HL-60/S4 treated with phorbol 12-myristate 13-acetate at 8.2 ng/mL for 4 days and 3 days (cell line): Measurements from ENCODE around the gene ZNF423.

Source experiments
- in situ Hi-C: fragments of 300-500 bp; cut with MboI; formaldehyde crosslinking; loops from 2 replicates; pipeline ENCODE4 v1.15.0; 2022; ENCODE audit warnings: low sequenced_read_pairs

The ZNF423 gene

GRCh38 chr16:49849754-49850108, 6.2 kb downstream of the ZNF423 start:
- in situ Hi-C loops = no loop called here

- in situ Hi-C loops = no loop called here
Measured at GRCh38 chr16:49849037-49849753, 6.7 kb downstream of the ZNF423 start.

- in situ Hi-C loops = no loop called here
Measured at GRCh38 chr16:49848530-49848929, 7.4 kb downstream of the ZNF423 start.

GRCh38 chr16:49846800-49847199, 9.1 kb downstream of the ZNF423 start:
- in situ Hi-C loops = no loop called here

- in situ Hi-C loops = no loop called here
Measured at GRCh38 chr16:49844359-49844758, 11.6 kb downstream of the ZNF423 start.

GRCh38 chr16:49843758-49844157, 12.2 kb downstream of the ZNF423 start:
- in situ Hi-C loops = no loop called here

- in situ Hi-C loops = no loop called here
Measured at GRCh38 chr16:49842972-49843371, 12.9 kb downstream of the ZNF423 start.

GRCh38 chr16:49839017-49839825, 16.7 kb downstream of the ZNF423 start:
- in situ Hi-C loops = no loop called here

- in situ Hi-C loops = no loop called here
Measured at GRCh38 chr16:49838441-49839016, 17.4 kb downstream of the ZNF423 start.

GRCh38 chr16:49837688-49838410, 18.1 kb downstream of the ZNF423 start:
- in situ Hi-C loops = no loop called here

- in situ Hi-C loops = no loop called here
Measured at GRCh38 chr16:49836668-49837067, 19.2 kb downstream of the ZNF423 start.

GRCh38 chr16:49836218-49836617, 19.7 kb downstream of the ZNF423 start:
- in situ Hi-C loops = no loop called here

- in situ Hi-C loops = no loop called here
Measured at GRCh38 chr16:49835161-49835777, 20.6 kb downstream of the ZNF423 start.

GRCh38 chr16:49834531-49835151, 21.3 kb downstream of the ZNF423 start:
- in situ Hi-C loops = no loop called here

GRCh38 chr16:49833796-49834530, 21.9 kb downstream of the ZNF423 start:
- in situ Hi-C loops = no loop called here

GRCh38 chr16:49833085-49833484, 22.8 kb downstream of the ZNF423 start:
- in situ Hi-C loops = no loop called here

- in situ Hi-C loops = no loop called here
Measured at GRCh38 chr16:49832177-49832576, 23.7 kb downstream of the ZNF423 start.

- in situ Hi-C loops = no loop called here
Measured at GRCh38 chr16:49830873-49831272, 25.0 kb downstream of the ZNF423 start.

GRCh38 chr16:49828533-49829267, 27.2 kb downstream of the ZNF423 start:
- in situ Hi-C loops = no loop called here
